Measurements from ENCODE around the gene CACNA1D.

GRCh38 chr3:53795176-53795575 is 300.8 kb downstream of the CACNA1D start:
- TF ChIP-seq, protein P1, sequence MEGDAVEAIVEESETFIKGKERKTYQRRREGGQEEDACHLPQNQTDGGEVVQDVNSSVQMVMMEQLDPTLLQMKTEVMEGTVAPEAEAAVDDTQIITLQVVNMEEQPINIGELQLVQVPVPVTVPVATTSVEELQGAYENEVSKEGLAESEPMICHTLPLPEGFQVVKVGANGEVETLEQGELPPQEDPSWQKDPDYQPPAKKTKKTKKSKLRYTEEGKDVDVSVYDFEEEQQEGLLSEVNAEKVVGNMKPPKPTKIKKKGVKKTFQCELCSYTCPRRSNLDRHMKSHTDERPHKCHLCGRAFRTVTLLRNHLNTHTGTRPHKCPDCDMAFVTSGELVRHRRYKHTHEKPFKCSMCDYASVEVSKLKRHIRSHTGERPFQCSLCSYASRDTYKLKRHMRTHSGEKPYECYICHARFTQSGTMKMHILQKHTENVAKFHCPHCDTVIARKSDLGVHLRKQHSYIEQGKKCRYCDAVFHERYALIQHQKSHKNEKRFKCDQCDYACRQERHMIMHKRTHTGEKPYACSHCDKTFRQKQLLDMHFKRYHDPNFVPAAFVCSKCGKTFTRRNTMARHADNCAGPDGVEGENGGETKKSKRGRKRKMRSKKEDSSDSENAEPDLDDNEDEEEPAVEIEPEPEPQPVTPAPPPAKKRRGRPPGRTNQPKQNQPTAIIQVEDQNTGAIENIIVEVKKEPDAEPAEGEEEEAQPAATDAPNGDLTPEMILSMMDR (IDR thresholded peaks at IDR 0.05) = no peak
- TF ChIP-seq ZFX (IDR thresholded peaks at IDR 0.05; ENCODE audit: borderline replicate concordance) = no peak
